ENCODE measurements around the gene SPACA1.

- TF ChIP-seq NR3C1 (IDR thresholded peaks at IDR 0.05) (no peak), CTCF (IDR thresholded peaks at IDR 0.05) (no peak), ZFP36 (IDR thresholded peaks at IDR 0.05; ENCODE audit: borderline replicate concordance, partially characterized antibody) (no peak), POLR2A (IDR thresholded peaks at IDR 0.05; ENCODE audit: low read length) (no peak), REST (IDR thresholded peaks at IDR 0.05) (no peak), CEBPB (IDR thresholded peaks at IDR 0.05) (no peak), BHLHE40 (IDR thresholded peaks at IDR 0.05; ENCODE audit: low read depth, low read length) (no peak), RNF2 (IDR thresholded peaks at IDR 0.05; ENCODE audit: borderline replicate concordance, low read depth) (no peak), PBX3 (IDR thresholded peaks at IDR 0.05) (no peak), JUN (IDR thresholded peaks at IDR 0.05) (no peak), ATOH8 (CRISPR knock-in tag; IDR thresholded peaks at IDR 0.05; ENCODE audit: low read depth) (no peak)
Observed at GRCh38 chr6:88107241-88107640, 59.6 kb downstream of the SPACA1 start.

All from A549 (cell line).